CD4-positive, alpha-beta memory T cell (primary cell): ENCODE data around the gene SFT2D1. TPM values are rescaled to one million over a fixed set of nuclear protein-coding genes. Genes with fewer than 3 reads are reported as not detected.
"Not testable (repeated sequence)": the region's sequence is repeated elsewhere in the genome, so short reads cannot be mapped to it uniquely, and the experiment has no call there.

ENCODE experiments used
- CTCF ChIA-PET: fragments of 350-600 bp; sonication (Branson Sonifier 250); formaldehyde crosslinking; loops from one replicate; lab custom pipeline; 2021; ENCODE audit warnings: inconsistent platforms; ENCODE audit not compliant: partially characterized antibody; lab: Charles Lee
- POLR2A ChIA-PET: fragments of 350-600 bp; sonication (Branson Sonifier 250); formaldehyde crosslinking; loops from one replicate; lab custom pipeline; 2021; ENCODE audit not compliant: partially characterized antibody; lab: Charles Lee
- DNase-seq, 5 donors: peaks; one replicate each; pipeline versions ENCODE4 v3.0.0 to v3.0.0-alpha.2; 2020 to 2022; ENCODE audit warnings: mixed read lengths in 1 of 5
- H3K27ac ChIP-seq: one replicate; pipeline ENCODE4 v1.7.0; 2013; ENCODE audit warnings: low read depth, low read length
- H3K27me3 ChIP-seq: 2 replicates; pipeline ENCODE4 v1.7.0; 2013; ENCODE audit warnings: mild to moderate bottlenecking, low read length, moderate library complexity; ENCODE audit not compliant: insufficient read depth
- H3K36me3 ChIP-seq: 2 replicates; pipeline ENCODE4 v1.7.0; 2013; ENCODE audit warnings: mild to moderate bottlenecking, low read length, moderate library complexity; ENCODE audit not compliant: insufficient read depth
- H3K4me1 ChIP-seq: 2 replicates; pipeline ENCODE4 v1.7.0; 2013; ENCODE audit warnings: mild to moderate bottlenecking, low read length, moderate library complexity; ENCODE audit not compliant: insufficient read depth
- H3K4me3 ChIP-seq, 2 donors: one replicate each; pipeline ENCODE4 v1.7.0; 2013; ENCODE audit warnings: low read length in 2 of 2, mild to moderate bottlenecking in 1 of 2
- H3K9me3 ChIP-seq, 2 donors: one replicate each; pipeline ENCODE4 v1.7.0; 2013; ENCODE audit warnings: low read length in 2 of 2, control low read depth in 1 of 2; ENCODE audit not compliant: control insufficient read depth in 1 of 2
- H3K27ac Mint-ChIP-seq, 7 donors: one replicate each; pipeline ENCODE4 v1.8.0; 2020 to 2021; ENCODE audit warnings: mixed read lengths in 7 of 7, mild to moderate bottlenecking in 6 of 7, inconsistent platforms in 3 of 7, moderate library complexity in 3 of 7
- H3K27me3 Mint-ChIP-seq, 2 donors: one replicate each; pipeline ENCODE4 v1.8.0; 2020 to 2021; ENCODE audit warnings: mixed read lengths in 2 of 2
- H3K36me3 Mint-ChIP-seq, 2 donors: one replicate each; pipeline ENCODE4 v1.8.0; 2020 to 2021; ENCODE audit warnings: mixed read lengths in 2 of 2, inconsistent platforms in 1 of 2, mild to moderate bottlenecking in 1 of 2
- H3K4me1 Mint-ChIP-seq, 4 donors: one replicate each; pipeline ENCODE4 v1.8.0; 2020 to 2021; ENCODE audit warnings: mixed read lengths in 4 of 4, mild to moderate bottlenecking in 1 of 4
- H3K4me3 Mint-ChIP-seq, 8 donors: one replicate each; pipeline ENCODE4 v1.8.0; 2020 to 2021; ENCODE audit warnings: mixed read lengths in 8 of 8, mild to moderate bottlenecking in 7 of 8, moderate library complexity in 6 of 8, inconsistent platforms in 3 of 8
- H3K9me3 Mint-ChIP-seq, 8 donors: one replicate each; pipeline ENCODE4 v1.8.0; 2020 to 2021; ENCODE audit warnings: mixed read lengths in 8 of 8, mild to moderate bottlenecking in 5 of 8, inconsistent platforms in 3 of 8, moderate library complexity in 1 of 8
- intact Hi-C: fragments of 100-400 bp; cut with micrococcal nuclease; formaldehyde crosslinking; loops from one replicate; pipeline ENCODE4 v1.15.1; 2023
- polyA plus RNA-seq, 2 donors: library from polyadenylated mRNA; unstranded; fragments of 300-500 nt; fragmentation: Illumina TruSeq; gene quantifications; one replicate each; pipeline ENCODE4 v1.2.3, GENCODE V29; 2021
- total RNA-seq, 2 experiments: library from RNA; stranded (reverse); gene quantifications; one replicate each; pipeline ENCODE4 v1.2.3, GENCODE V29; 2021

Gene SFT2D1
- total and polyA plus RNA-seq, 4 experiments from 2014 or later, result 37.3 to 70.3 (median 38.9) TPM

GRCh38 chr6:166365221-166365620 is 22.9 kb upstream of the SFT2D1 start:
- ChIA-PET POLR2A (no interaction called here), CTCF (interaction anchor here (1.3 kb wide), 2 partner anchors 16 to 35 kb away, joined by 4 read pairs; no protein-coding TSS in a partner anchor)
- no peaks in the 10 kb centered on the region for H3K27me3 Mint-ChIP-seq
- intact Hi-C loops, result no loop called here
- no peak overlapping the region for H3K4me3 ChIP-seq
- H3K9me3 ChIP-seq, result no peaks in the 10 kb centered on the region
- no peaks in the 10 kb centered on the region for H3K27me3 ChIP-seq
- no peaks in the 10 kb centered on the region for H3K4me1 Mint-ChIP-seq
- H3K9me3 Mint-ChIP-seq, result no peaks in the 10 kb centered on the region
- peaks cover 37 to 46% of the 10 kb centered on the region in 2 donors for H3K36me3 Mint-ChIP-seq
- H3K27ac ChIP-seq, result no peak overlapping the region
- DNase-seq, result no peak
- H3K4me1 ChIP-seq, result no peaks in the 10 kb centered on the region
- H3K4me3 Mint-ChIP-seq, result no peak overlapping the region
- H3K27ac Mint-ChIP-seq, result no peak overlapping the region
- H3K36me3 ChIP-seq, result peaks cover 18% of the 10 kb centered on the region

GRCh38 chr6:166364456-166364855 is 22.1 kb upstream of the SFT2D1 start:
- no peak overlapping the region for H3K27ac ChIP-seq
- peaks cover 0 to 1% (median 0%) of the 10 kb centered on the region in 8 donors for H3K9me3 Mint-ChIP-seq
- H3K27ac Mint-ChIP-seq, result no peak overlapping the region
- H3K4me1 Mint-ChIP-seq, result no peaks in the 10 kb centered on the region
- intact Hi-C loops, result no loop called here
- POLR2A ChIA-PET, result no interaction called here
- no peaks in the 10 kb centered on the region for H3K27me3 ChIP-seq
- no peak for DNase-seq
- H3K36me3 ChIP-seq, result peaks cover 18% of the 10 kb centered on the region
- CTCF ChIA-PET, result interaction anchor here (1.3 kb wide), 2 partner anchors 17 to 36 kb away, joined by 4 read pairs; no protein-coding TSS in a partner anchor
- no peaks in the 10 kb centered on the region for H3K9me3 ChIP-seq
- H3K27me3 Mint-ChIP-seq, result peaks cover 0 to 3% of the 10 kb centered on the region in 2 donors
- H3K4me3 ChIP-seq, result no peak overlapping the region
- no peak overlapping the region for H3K4me3 Mint-ChIP-seq
- no peaks in the 10 kb centered on the region for H3K4me1 ChIP-seq
- peaks cover 32 to 43% of the 10 kb centered on the region in 2 donors for H3K36me3 Mint-ChIP-seq

- H3K4me1 Mint-ChIP-seq, H3K27ac Mint-ChIP-seq, H3K27ac ChIP-seq, H3K27me3 ChIP-seq, DNase-seq, CTCF ChIA-PET, POLR2A ChIA-PET, H3K27me3 Mint-ChIP-seq, H3K9me3 Mint-ChIP-seq, H3K4me3 ChIP-seq, H3K9me3 ChIP-seq, H3K4me1 ChIP-seq, H3K4me3 Mint-ChIP-seq, intact Hi-C loops: not testable (repeated sequence)
- peaks cover 18% of the 10 kb centered on the region for H3K36me3 ChIP-seq
- H3K36me3 Mint-ChIP-seq, result peaks cover 28 to 37% of the 10 kb centered on the region in 2 donors
These were observed 20.1 kb upstream of the SFT2D1 start for GRCh38 chr6:166362427-166362826.

GRCh38 chr6:166361077-166361429 is 18.7 kb upstream of the SFT2D1 start:
- no peak overlapping the region for H3K27ac ChIP-seq
- intact Hi-C loops, result no loop called here
- peaks cover 0 to 7% (median 2%) of the 10 kb centered on the region in 8 donors for H3K9me3 Mint-ChIP-seq
- CTCF ChIA-PET, result no interaction called here
- no peaks in the 10 kb centered on the region for H3K4me1 ChIP-seq
- peaks cover 12% of the 10 kb centered on the region for H3K36me3 ChIP-seq
- peaks cover 22 to 30% of the 10 kb centered on the region in 2 donors for H3K36me3 Mint-ChIP-seq
- H3K4me3 ChIP-seq, result no peak overlapping the region
- POLR2A ChIA-PET, result no interaction called here
- no peaks in the 10 kb centered on the region for H3K27me3 ChIP-seq
- no peak overlapping the region for H3K4me3 Mint-ChIP-seq
- H3K27ac Mint-ChIP-seq, result no peak overlapping the region
- peaks cover 0 to 3% of the 10 kb centered on the region in 2 donors for H3K27me3 Mint-ChIP-seq
- no peaks in the 10 kb centered on the region for H3K9me3 ChIP-seq
- no peak for DNase-seq
- H3K4me1 Mint-ChIP-seq, result no peaks in the 10 kb centered on the region

- Mint-ChIP-seq H3K9me3 (peaks cover 0 to 7% (median 2%) of the 10 kb centered on the region in 8 donors), H3K36me3 (peaks cover 18 to 24% of the 10 kb centered on the region in 2 donors), H3K4me1 (no peaks in the 10 kb centered on the region), H3K4me3 (no peak overlapping the region), H3K27me3 (peaks cover 0 to 3% of the 10 kb centered on the region in 2 donors), H3K27ac (no peak overlapping the region)
- intact Hi-C loops, result no loop called here
- ChIA-PET CTCF (interaction anchor here (1.3 to 1.4 kb wide), 2 partner anchors 21 to 40 kb away, joined by 3 to 4 read pairs; no protein-coding TSS in a partner anchor), POLR2A (no interaction called here)
- H3K9me3 ChIP-seq, result no peaks in the 10 kb centered on the region
- H3K4me1 ChIP-seq, result no peaks in the 10 kb centered on the region
- H3K4me3 ChIP-seq, result no peak overlapping the region
- DNase-seq, result no peak
- H3K36me3 ChIP-seq, result peaks cover 12% of the 10 kb centered on the region
- H3K27ac ChIP-seq, result no peak overlapping the region
- H3K27me3 ChIP-seq, result no peaks in the 10 kb centered on the region
These were observed 18.1 kb upstream of the SFT2D1 start for GRCh38 chr6:166360243-166361076.

GRCh38 chr6:166355552-166355951 is 13.2 kb upstream of the SFT2D1 start:
- Histone ChIP-seq H3K4me3 (no peak overlapping the region), H3K9me3 (no peaks in the 10 kb centered on the region), H3K27me3 (no peaks in the 10 kb centered on the region), H3K36me3 (no peaks in the 10 kb centered on the region), H3K4me1 (no peaks in the 10 kb centered on the region), H3K27ac (no peak overlapping the region)
- CTCF ChIA-PET, result interaction anchor here (1.2 kb wide), 1 partner anchor 42 kb away, joined by 3 read pairs; no protein-coding TSS in a partner anchor
- intact Hi-C loops, result no loop called here
- no peak overlapping the region for H3K4me3 Mint-ChIP-seq
- peaks cover 0 to 20% (median 13%) of the 10 kb centered on the region in 8 donors for H3K9me3 Mint-ChIP-seq
- no peak overlapping the region for H3K27ac Mint-ChIP-seq
- POLR2A ChIA-PET, result no interaction called here
- no peaks in the 10 kb centered on the region for H3K4me1 Mint-ChIP-seq
- peaks cover 5% of the 10 kb centered on the region in 2 donors for H3K27me3 Mint-ChIP-seq
- DNase-seq, result no peak
- peaks cover 0 to 4% of the 10 kb centered on the region in 2 donors for H3K36me3 Mint-ChIP-seq

GRCh38 chr6:166354965-166355364 is 12.6 kb upstream of the SFT2D1 start:
- H3K27me3 ChIP-seq, result no peaks in the 10 kb centered on the region
- no peak for DNase-seq
- H3K36me3 ChIP-seq, result no peaks in the 10 kb centered on the region
- Mint-ChIP-seq H3K27ac (no peak overlapping the region), H3K4me1 (no peaks in the 10 kb centered on the region), H3K9me3 (peaks cover 0 to 26% (median 18%) of the 10 kb centered on the region in 8 donors), H3K27me3 (peaks cover 5% of the 10 kb centered on the region in 2 donors), H3K36me3 (peaks cover 0 to 5% of the 10 kb centered on the region in 2 donors), H3K4me3 (no peak overlapping the region)
- H3K4me3 ChIP-seq, result no peak overlapping the region
- peaks cover 0 to 6% of the 10 kb centered on the region in 2 donors for H3K9me3 ChIP-seq
- H3K27ac ChIP-seq, result no peak overlapping the region
- H3K4me1 ChIP-seq, result no peaks in the 10 kb centered on the region
- intact Hi-C loops, result no loop called here
- ChIA-PET POLR2A (no interaction called here), CTCF (interaction anchor here (1.2 kb wide), 1 partner anchor 42 kb away, joined by 3 read pairs; no protein-coding TSS in a partner anchor)
